A673 (cell line): ENCODE results near the gene LGMN. TPM values are rescaled to one million over a fixed set of nuclear protein-coding genes. Genes with fewer than 3 reads are reported as not detected.

Experiments
- BruUV-seq: library from RNA; stranded (reverse); fragments of 400-500 nt; replicated peaks from 2 replicates; lab custom pipeline; 2021; lab: Mats Ljungman, UMichigan
- CTCF ChIA-PET: fragments of 300-600 bp; sonication (Branson Sonifier 250); formaldehyde crosslinking; loops from one replicate; lab custom pipeline; 2022; ENCODE audit warnings: antibody characterized with exemption; lab: Charles Lee
- POLR2A ChIA-PET: fragments of 300-600 bp; sonication (Branson Sonifier 250); formaldehyde crosslinking; loops from one replicate; lab custom pipeline; 2022; ENCODE audit warnings: antibody characterized with exemption; ENCODE audit not compliant: low non-redundant PET; lab: Charles Lee
- DNase-seq: peaks from one replicate; pipeline ENCODE4 v3.0.0-alpha.2; 2015; ENCODE audit warnings: low spot score
- H3K27ac ChIP-seq: fragments of 200-600 bp; sonication (generic); 2 replicates; pipeline ENCODE4 v1.5.1; 2016; ENCODE audit warnings: mixed run types, low read depth, mild to moderate bottlenecking, mixed read lengths, antibody characterized with exemption, low read length; ENCODE audit not compliant: poor library complexity, severe bottlenecking
- H3K27me3 ChIP-seq: fragments of 200-600 bp; sonication (generic); replicated peaks from 2 replicates; pipeline ENCODE4 v1.6.1; 2017; ENCODE audit warnings: mixed run types, low read depth, mild to moderate bottlenecking, mixed read lengths, antibody characterized with exemption, low read length; ENCODE audit not compliant: insufficient read depth, poor library complexity
- H3K36me3 ChIP-seq: fragments of 200-600 bp; sonication (generic); 2 replicates; pipeline ENCODE4 v1.6.1; 2016; ENCODE audit warnings: mixed run types, mild to moderate bottlenecking, mixed read lengths, antibody characterized with exemption, low read length; ENCODE audit not compliant: insufficient read depth, poor library complexity, severe bottlenecking
- H3K4me1 ChIP-seq: fragments of 200-600 bp; sonication (generic); 2 replicates; pipeline ENCODE4 v1.6.1; 2017; ENCODE audit warnings: mixed run types, mild to moderate bottlenecking, mixed read lengths, antibody characterized with exemption, low read length; ENCODE audit not compliant: insufficient read depth, poor library complexity, severe bottlenecking
- H3K4me3 ChIP-seq: fragments of 200-600 bp; sonication (generic); 2 replicates; pipeline ENCODE4 v1.5.1; 2016; ENCODE audit warnings: low read depth, mixed run types, mild to moderate bottlenecking, mixed read lengths, low read length; ENCODE audit not compliant: poor library complexity, severe bottlenecking
- H3K9me3 ChIP-seq: fragments of 200-600 bp; sonication (generic); 2 replicates; pipeline ENCODE4 v1.6.1; 2016; ENCODE audit warnings: mixed run types, low read depth, mild to moderate bottlenecking, mixed read lengths, antibody characterized with exemption, low read length; ENCODE audit not compliant: poor library complexity, severe bottlenecking
- CTCF ChIP-seq: fragments of 300-800, 200-600 bp; sonication (generic); conservative IDR thresholded peaks from 2 replicates; pipeline ENCODE4 v1.5.1; 2017; ENCODE audit warnings: low read depth, mild to moderate bottlenecking, antibody characterized with exemption, low read length, moderate library complexity, mixed read lengths
- EZH2 ChIP-seq: fragments of 200-600 bp; sonication (generic); IDR thresholded peaks from 2 replicates; pipeline ENCODE4 v1.6.1; 2017; ENCODE audit warnings: borderline replicate concordance, low read depth, mild to moderate bottlenecking, mixed read lengths, antibody characterized with exemption, low read length; ENCODE audit not compliant: poor library complexity, severe bottlenecking
- intact Hi-C: fragments of 100-400 bp; cut with micrococcal nuclease; formaldehyde crosslinking; loops from one replicate; pipeline ENCODE4 v1.10.0; 2022; ENCODE audit not compliant: unreplicated experiment
- total RNA-seq: library from RNA; stranded (reverse); gene quantifications from 2 replicates; pipeline ENCODE4 v1.2.3, GENCODE V29; 2021

LGMN gene
- total RNA-seq, 1 experiment from 2014 or later = 34.6 TPM

GRCh38 chr14:92726135-92726932 is 22.1 kb downstream of the LGMN start:
- peaks cover 5% of the 10 kb centered on the region for H3K4me1 ChIP-seq
- no peaks in the 10 kb centered on the region for H3K9me3 ChIP-seq
- peaks cover 6% of the 10 kb centered on the region for H3K36me3 ChIP-seq
- H3K27ac ChIP-seq = no peak overlapping the region
- no peak overlapping the region for H3K4me3 ChIP-seq
- BruUV-seq = no TSS peak
- DNase-seq = peak; percentile 15
- no peaks in the 10 kb centered on the region for H3K27me3 ChIP-seq
- CTCF ChIA-PET = no interaction called here
- TF ChIP-seq CTCF = no peak
- no peak for TF ChIP-seq EZH2
- POLR2A ChIA-PET = interaction anchor here (0.7 kb wide), 1 partner anchor 41 kb away, joined by 15 read pairs; no protein-coding TSS in a partner anchor
- intact Hi-C loops = no loop called here

GRCh38 chr14:92724516-92725340 is 23.7 kb downstream of the LGMN start:
- H3K9me3 ChIP-seq = no peaks in the 10 kb centered on the region
- DNase-seq = no peak
- TF ChIP-seq CTCF (no peak), EZH2 (no peak)
- CTCF ChIA-PET = no interaction called here
- no peaks in the 10 kb centered on the region for H3K36me3 ChIP-seq
- POLR2A ChIA-PET = no interaction called here
- H3K4me1 ChIP-seq = peaks cover 2% of the 10 kb centered on the region
- no peak overlapping the region for H3K27ac ChIP-seq
- H3K27me3 ChIP-seq = no peaks in the 10 kb centered on the region
- no peak overlapping the region for H3K4me3 ChIP-seq
- intact Hi-C loops = no loop called here
- BruUV-seq = no TSS peak

- CTCF ChIA-PET = no interaction called here
- no TSS peak for BruUV-seq
- H3K27ac ChIP-seq = no peak overlapping the region
- no peaks in the 10 kb centered on the region for H3K9me3 ChIP-seq
- no peak overlapping the region for H3K4me3 ChIP-seq
- no peaks in the 10 kb centered on the region for H3K27me3 ChIP-seq
- intact Hi-C loops = no loop called here
- DNase-seq = no peak
- POLR2A ChIA-PET = no interaction called here
- TF ChIP-seq CTCF (no peak), EZH2 (no peak)
- no peaks in the 10 kb centered on the region for H3K36me3 ChIP-seq
- no peaks in the 10 kb centered on the region for H3K4me1 ChIP-seq
Measured at GRCh38 chr14:92719890-92720323, 28.5 kb downstream of the LGMN start.
